Cardiac muscle cell (in vitro differentiated cells and primary cell): ENCODE data around the gene CUL9. TPM values are rescaled to one million over a fixed set of nuclear protein-coding genes. Genes with fewer than 3 reads are reported as not detected.

Source experiments
- DNase-seq, 2 donors: peaks; one replicate each; pipeline versions ENCODE4 v3.0.0 to v3.0.0-alpha.2; 2010 to 2017; ENCODE audit warnings: low read depth in 1 of 2, low spot score in 1 of 2
- H3K27ac ChIP-seq: fragments of 200-600 bp; sonication (generic); 2 replicates; pipeline ENCODE4 v1.5.1; 2016
- H3K27me3 ChIP-seq: fragments of 200-600 bp; sonication (generic); 2 replicates; pipeline ENCODE4 v1.6.0; 2016; ENCODE audit warnings: control low read depth
- H3K36me3 ChIP-seq: fragments of 200-600 bp; sonication (generic); 2 replicates; pipeline ENCODE4 v1.5.1; 2016; ENCODE audit warnings: control low read depth
- H3K4me1 ChIP-seq: fragments of 200-600 bp; sonication (generic); 2 replicates; pipeline ENCODE4 v1.8.1; 2017; ENCODE audit warnings: low read depth, mild to moderate bottlenecking, mixed run types
- H3K4me3 ChIP-seq: fragments of 200-600 bp; sonication (generic); 2 replicates; pipeline ENCODE4 v1.5.1; 2016; ENCODE audit warnings: mild to moderate bottlenecking
- H3K9me3 ChIP-seq: fragments of 200-600 bp; sonication (generic); 2 replicates; pipeline ENCODE4 v1.5.1; 2017; ENCODE audit warnings: low read depth, mild to moderate bottlenecking, control low read depth
- polyA plus RNA-seq: library from polyadenylated mRNA; unstranded; fragments of >200 nt; fragmentation: Nextera tagmentation; extraction: Ambion mirVana; gene quantifications from 2 replicates; pipeline ENCODE4 v1.2.1, GENCODE V29; 2016
- total RNA-seq: library from RNA; depleted of rRNA; stranded (reverse); fragments of >200 nt; gene quantifications from 2 replicates; pipeline ENCODE4 v1.2.3, GENCODE V29; 2016
- TF ChIP-seq, protein P1 (sequence below): IDR thresholded peaks from 2 replicates; pipeline ENCODE4 v1.5.1; 2012; ENCODE audit warnings: low read depth, mild to moderate bottlenecking, low read length

Gene CUL9
- total and polyA plus RNA-seq, 2 experiments from 2014 or later = 29.0 to 76.0 TPM

DNA sequence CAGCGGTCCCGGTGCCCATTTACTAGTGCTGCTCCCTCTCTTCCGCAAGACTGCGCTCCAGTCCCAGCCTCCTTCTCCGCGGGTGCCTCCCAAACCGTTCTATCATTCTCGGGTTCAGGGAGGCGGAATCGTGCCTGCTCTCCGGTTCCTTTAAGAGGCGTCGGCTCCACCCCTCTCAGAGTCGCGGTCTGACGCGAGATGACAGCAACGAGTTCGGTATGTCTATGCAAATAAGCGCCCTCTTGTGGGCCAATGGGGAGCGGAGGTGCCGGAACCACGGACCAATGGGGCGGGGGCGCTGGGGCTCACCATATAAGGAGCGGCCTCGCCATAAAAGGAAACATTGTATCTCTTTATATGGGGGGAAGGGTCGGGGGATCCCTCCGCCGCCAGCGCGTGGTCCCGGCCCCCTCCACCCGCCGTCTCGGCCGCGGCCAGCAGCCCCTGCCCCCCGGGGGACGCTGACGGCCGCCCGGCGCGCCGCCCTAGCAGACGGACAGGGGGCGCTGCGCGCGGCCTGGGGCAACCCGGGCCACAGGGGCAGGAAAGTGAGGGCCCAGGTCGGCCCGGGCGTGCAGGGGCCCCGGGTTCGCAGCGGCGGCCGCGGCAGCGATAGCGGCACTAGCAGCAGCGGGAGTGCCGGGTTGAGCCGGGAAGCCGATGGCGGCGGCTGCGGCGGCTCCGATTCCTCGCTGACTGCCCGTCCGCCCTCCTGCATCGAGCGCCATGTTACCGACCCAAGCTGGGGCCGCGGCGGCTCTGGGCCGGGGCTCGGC, 10.9 kb upstream of the CUL9 start, which contains the start of gene SRF:
Gene SRF (plus strand): TSS at position 339 of the 776 bp plus-strand sequence. CDS start 388 bp downstream, at position 727.
- Histone ChIP-seq H3K36me3 (peaks cover 14% of the 10 kb centered on the region), H3K27me3 (no peaks in the 10 kb centered on the region), H3K27ac (peak within 1 kb of the TSS; percentile 100), H3K9me3 (no peaks in the 10 kb centered on the region), H3K4me1 (peaks cover 16% of the 10 kb centered on the region), H3K4me3 (peak within 1 kb of the TSS; percentile 77)
- TF ChIP-seq, protein P1, sequence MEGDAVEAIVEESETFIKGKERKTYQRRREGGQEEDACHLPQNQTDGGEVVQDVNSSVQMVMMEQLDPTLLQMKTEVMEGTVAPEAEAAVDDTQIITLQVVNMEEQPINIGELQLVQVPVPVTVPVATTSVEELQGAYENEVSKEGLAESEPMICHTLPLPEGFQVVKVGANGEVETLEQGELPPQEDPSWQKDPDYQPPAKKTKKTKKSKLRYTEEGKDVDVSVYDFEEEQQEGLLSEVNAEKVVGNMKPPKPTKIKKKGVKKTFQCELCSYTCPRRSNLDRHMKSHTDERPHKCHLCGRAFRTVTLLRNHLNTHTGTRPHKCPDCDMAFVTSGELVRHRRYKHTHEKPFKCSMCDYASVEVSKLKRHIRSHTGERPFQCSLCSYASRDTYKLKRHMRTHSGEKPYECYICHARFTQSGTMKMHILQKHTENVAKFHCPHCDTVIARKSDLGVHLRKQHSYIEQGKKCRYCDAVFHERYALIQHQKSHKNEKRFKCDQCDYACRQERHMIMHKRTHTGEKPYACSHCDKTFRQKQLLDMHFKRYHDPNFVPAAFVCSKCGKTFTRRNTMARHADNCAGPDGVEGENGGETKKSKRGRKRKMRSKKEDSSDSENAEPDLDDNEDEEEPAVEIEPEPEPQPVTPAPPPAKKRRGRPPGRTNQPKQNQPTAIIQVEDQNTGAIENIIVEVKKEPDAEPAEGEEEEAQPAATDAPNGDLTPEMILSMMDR = peak; percentile 36
- peak; percentile 100 for DNase-seq

DNA sequence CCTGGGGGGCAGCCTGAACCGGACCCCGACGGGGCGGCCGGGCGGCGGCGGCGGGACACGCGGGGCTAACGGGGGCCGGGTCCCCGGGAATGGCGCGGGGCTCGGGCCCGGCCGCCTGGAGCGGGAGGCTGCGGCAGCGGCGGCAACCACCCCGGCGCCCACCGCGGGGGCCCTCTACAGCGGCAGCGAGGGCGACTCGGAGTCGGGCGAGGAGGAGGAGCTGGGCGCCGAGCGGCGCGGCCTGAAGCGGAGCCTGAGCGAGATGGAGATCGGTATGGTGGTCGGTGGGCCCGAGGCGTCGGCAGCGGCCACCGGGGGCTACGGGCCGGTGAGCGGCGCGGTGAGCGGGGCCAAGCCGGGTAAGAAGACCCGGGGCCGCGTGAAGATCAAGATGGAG, 10.3 kb upstream of the CUL9 start:
- peaks cover 16% of the 10 kb centered on the region for H3K4me1 ChIP-seq
- peaks cover 20% of the 10 kb centered on the region for H3K36me3 ChIP-seq
- peak overlapping the region; percentile 77 for H3K4me3 ChIP-seq
- DNase-seq = peak in 1 of 2 donors; percentile 56
- peak overlapping the region; percentile 99 for H3K27ac ChIP-seq
- H3K27me3 ChIP-seq = no peaks in the 10 kb centered on the region
- TF ChIP-seq, protein P1 = no peak
- H3K9me3 ChIP-seq = no peaks in the 10 kb centered on the region

DNA sequence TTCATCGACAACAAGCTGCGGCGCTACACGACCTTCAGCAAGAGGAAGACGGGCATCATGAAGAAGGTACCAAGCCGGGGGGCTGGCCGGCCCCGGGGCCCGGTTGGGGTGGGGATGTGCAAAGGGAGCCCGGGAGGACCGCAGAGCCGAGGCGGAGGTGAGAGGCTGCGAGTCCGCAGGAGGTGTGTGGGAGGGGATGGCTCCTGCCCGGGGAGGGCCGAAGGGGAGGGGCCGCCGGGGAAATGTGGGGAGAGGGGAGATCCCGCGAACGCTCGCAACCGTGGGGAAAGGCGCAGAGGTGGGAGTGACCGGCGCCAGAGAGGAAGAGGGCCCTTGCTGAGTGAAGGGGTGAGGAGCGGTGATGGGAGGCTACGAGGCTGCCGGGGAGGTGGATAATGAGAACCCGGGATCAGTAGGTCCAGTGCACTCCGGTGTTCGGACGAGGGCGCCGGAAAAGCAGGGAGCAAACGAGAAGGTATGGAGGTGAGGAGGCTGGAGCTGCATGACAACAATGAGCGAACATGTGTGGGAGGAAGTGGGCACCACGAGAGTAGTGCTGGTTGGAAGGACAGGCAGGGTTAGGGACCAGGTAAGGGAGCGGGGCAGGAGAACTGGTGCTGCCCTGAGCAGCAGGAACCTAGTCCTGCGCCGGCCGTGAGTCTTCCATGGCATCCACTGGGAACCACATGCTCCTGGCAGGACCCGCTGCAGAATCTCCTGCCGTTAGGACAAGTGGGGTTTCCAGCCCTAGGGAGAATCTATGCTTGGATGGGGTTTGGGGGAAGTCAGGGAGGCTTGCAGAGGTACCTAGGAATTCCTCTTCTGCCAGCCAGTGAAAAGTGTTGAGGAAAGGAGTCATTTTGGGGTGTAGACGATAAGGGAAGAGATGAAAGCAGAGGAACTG, 9.6 kb upstream of the CUL9 start:
- Histone ChIP-seq H3K27me3 (no peaks in the 10 kb centered on the region), H3K9me3 (no peaks in the 10 kb centered on the region), H3K4me1 (peaks cover 16% of the 10 kb centered on the region), H3K4me3 (peak overlapping the region; percentile 77), H3K36me3 (peaks cover 25% of the 10 kb centered on the region), H3K27ac (peak overlapping the region; percentile 99)
- DNase-seq = peak; percentile 50 to 65
- TF ChIP-seq, protein P1 = no peak

DNA sequence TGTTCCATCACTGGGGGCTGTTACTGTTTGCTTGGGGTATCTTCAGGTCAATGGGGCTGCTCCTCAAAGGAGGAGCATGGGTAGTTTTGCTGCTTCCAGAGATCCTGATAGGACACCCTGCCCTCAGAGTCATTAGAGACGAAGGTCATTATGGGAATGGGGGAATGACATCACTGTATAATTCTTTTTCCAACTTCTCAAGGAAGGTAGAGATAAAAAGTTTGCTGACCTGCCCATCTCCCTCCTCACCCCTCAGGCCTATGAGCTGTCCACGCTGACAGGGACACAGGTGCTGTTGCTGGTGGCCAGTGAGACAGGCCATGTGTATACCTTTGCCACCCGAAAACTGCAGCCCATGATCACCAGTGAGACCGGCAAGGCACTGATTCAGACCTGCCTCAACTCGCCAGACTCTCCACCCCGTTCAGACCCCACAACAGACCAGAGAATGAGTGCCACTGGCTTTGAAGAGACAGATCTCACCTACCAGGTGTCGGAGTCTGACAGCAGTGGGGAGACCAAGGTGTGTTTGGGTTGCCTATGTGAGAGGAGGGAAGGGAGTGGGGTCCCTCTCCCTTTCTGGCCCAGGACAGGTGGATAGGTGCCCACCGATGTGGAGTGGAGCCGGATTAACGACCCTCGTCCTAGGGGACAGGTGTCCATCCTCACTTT, 8.3 kb upstream of the CUL9 start:
- peak in 1 of 2 donors; percentile 11 for DNase-seq
- H3K27me3 ChIP-seq = no peaks in the 10 kb centered on the region
- H3K36me3 ChIP-seq = peaks cover 38% of the 10 kb centered on the region
- peak overlapping the region; percentile 99 for H3K27ac ChIP-seq
- peak overlapping the region; percentile 77 for H3K4me3 ChIP-seq
- H3K9me3 ChIP-seq = no peaks in the 10 kb centered on the region
- TF ChIP-seq, protein P1 = no peak
- peaks cover 16% of the 10 kb centered on the region for H3K4me1 ChIP-seq
